Muscle layer of colon (tissue), 2 donors: Measurements from ENCODE around the gene ABCB4.

Experiments
- H3K27ac ChIP-seq: one replicate; pipeline ENCODE4 v1.7.0; 2013; ENCODE audit warnings: low read depth, mild to moderate bottlenecking, low read length, moderate library complexity
- H3K27me3 ChIP-seq, 2 donors: one replicate each; pipeline ENCODE4 v1.7.0; 2013; ENCODE audit warnings: low read length in 2 of 2, mild to moderate bottlenecking in 2 of 2; ENCODE audit not compliant: insufficient read depth in 2 of 2, control insufficient read depth in 1 of 2
- H3K36me3 ChIP-seq: one replicate; pipeline ENCODE4 v1.7.0; 2013; ENCODE audit warnings: mild to moderate bottlenecking, low read length; ENCODE audit not compliant: insufficient read depth
- H3K4me1 ChIP-seq: one replicate; pipeline ENCODE4 v1.7.0; 2013; ENCODE audit warnings: mild to moderate bottlenecking, low read length; ENCODE audit not compliant: insufficient read depth
- H3K4me3 ChIP-seq, 2 donors: one replicate each; pipeline ENCODE4 v1.7.0; 2013; ENCODE audit warnings: low read length in 2 of 2, low read depth in 1 of 2, mild to moderate bottlenecking in 1 of 2, moderate library complexity in 1 of 2
- H3K9ac ChIP-seq: one replicate; pipeline ENCODE4 v1.7.0; 2013; ENCODE audit warnings: low read length
- H3K9me3 ChIP-seq: one replicate; pipeline ENCODE4 v1.7.0; 2013; ENCODE audit warnings: mild to moderate bottlenecking, low read length
- donor health status: abdominal sarcoma.
- donor health status: Adenocarcinoma of cecum.

Gene ABCB4

GRCh38 chr7:87475359-87476178, at the start of gene ABCB4:
ABCB4 (minus strand) TSS chr7:87475680; CDS start chr7:87475465, 215 bp downstream.
- no peak within 1 kb of the TSS for H3K27ac ChIP-seq
- no peaks in the 10 kb centered on the region for H3K27me3 ChIP-seq
- no peaks in the 10 kb centered on the region for H3K9me3 ChIP-seq
- peaks cover 15% of the 10 kb centered on the region for H3K4me1 ChIP-seq
- peak within 1 kb of the TSS; percentile 30 to 48 for H3K4me3 ChIP-seq
- no peaks in the 10 kb centered on the region for H3K36me3 ChIP-seq
- H3K9ac ChIP-seq: no peak within 1 kb of the TSS

GRCh38 chr7:87518735-87519134, 43.3 kb upstream of the ABCB4 start:
- Histone ChIP-seq H3K36me3 (no peaks in the 10 kb centered on the region), H3K27me3 (no peaks in the 10 kb centered on the region), H3K4me3 (no peak overlapping the region), H3K4me1 (no peaks in the 10 kb centered on the region), H3K9ac (no peak overlapping the region), H3K9me3 (no peaks in the 10 kb centered on the region), H3K27ac (no peak overlapping the region)

DNA sequence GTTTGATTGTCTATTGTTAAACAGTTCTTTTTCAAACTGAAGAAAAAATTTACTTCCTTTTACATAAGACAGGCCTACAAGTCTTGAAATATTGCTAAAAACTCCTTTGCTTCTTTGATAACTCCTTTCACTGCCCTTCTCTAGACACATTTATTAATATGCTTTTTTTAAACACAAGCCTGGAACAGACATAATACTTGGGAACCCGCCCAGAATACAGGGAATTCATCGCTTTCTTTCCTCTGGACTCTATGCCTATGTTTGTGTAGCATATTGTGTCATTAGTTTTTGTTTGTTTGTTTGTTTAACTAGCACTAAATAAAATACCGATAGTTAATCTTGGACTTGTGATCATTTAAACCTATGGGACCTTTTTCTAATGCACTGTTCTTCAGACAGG, 42.4 kb upstream of the ABCB4 start:
- H3K4me1 ChIP-seq: no peaks in the 10 kb centered on the region
- H3K9me3 ChIP-seq: no peaks in the 10 kb centered on the region
- H3K27ac ChIP-seq: no peak overlapping the region
- H3K36me3 ChIP-seq: no peaks in the 10 kb centered on the region
- H3K9ac ChIP-seq: no peak overlapping the region
- no peaks in the 10 kb centered on the region for H3K27me3 ChIP-seq
- no peak overlapping the region for H3K4me3 ChIP-seq

DNA sequence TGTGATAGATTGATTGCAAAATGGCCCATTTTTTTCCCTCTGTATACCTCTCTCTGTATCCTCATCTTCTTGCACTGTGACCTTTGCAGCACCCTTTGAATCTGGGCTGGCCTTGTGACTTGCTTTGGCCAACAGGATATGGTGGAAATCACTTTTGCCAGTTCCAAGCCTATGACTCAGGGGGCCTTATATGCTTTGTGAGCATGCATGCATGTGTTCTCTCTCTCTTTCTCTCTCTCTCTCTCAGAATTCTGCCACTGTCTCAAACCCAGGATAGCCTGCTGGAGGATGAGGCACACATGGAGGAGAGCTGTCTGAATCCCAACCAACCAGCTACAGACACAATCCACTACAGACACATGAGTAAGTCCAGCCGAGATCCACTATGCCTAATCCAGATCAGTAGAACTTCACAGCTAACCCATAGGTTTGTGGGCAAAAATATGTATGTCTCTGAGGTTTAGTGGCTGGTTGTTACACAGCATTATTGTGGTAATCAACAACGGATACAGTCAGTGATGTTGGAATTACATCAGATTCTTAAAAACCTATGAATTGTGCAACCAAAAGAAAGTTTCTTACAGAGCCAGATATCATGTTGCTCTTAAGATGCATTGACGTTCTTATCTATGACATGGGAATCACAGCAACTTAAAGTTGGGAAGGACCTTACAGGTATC, 41.8 kb upstream of the ABCB4 start:
- Histone ChIP-seq H3K36me3 (no peaks in the 10 kb centered on the region), H3K9me3 (no peaks in the 10 kb centered on the region), H3K27ac (no peak overlapping the region), H3K4me1 (no peaks in the 10 kb centered on the region), H3K27me3 (no peaks in the 10 kb centered on the region), H3K4me3 (no peak overlapping the region), H3K9ac (no peak overlapping the region)

- no peaks in the 10 kb centered on the region for H3K27me3 ChIP-seq
- H3K27ac ChIP-seq: no peak overlapping the region
- H3K4me3 ChIP-seq: no peak overlapping the region
Measured at GRCh38 chr7:87513735-87514335, 38.4 kb upstream of the ABCB4 start.

DNA sequence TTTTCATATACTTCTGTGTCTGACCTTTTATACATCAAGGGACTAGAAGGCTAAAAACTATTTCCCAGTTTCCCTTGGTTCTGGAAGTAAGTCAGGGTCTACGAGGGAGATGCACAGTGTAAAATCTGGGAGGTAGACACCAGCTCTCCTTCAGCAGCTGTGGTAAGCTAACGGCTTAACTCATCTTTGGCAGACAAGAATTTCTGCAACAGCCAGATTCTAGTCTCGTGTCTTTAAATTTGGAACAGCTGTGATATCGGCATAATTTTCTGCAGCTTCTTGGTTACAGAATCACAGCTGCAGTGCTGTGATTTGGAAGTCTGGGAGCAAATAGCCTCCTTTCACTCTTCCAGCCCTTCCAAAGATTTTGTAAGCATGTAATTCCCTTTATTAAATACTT, 37.4 kb upstream of the ABCB4 start:
- no peaks in the 10 kb centered on the region for H3K9me3 ChIP-seq
- no peaks in the 10 kb centered on the region for H3K4me1 ChIP-seq
- no peak overlapping the region for H3K4me3 ChIP-seq
- no peaks in the 10 kb centered on the region for H3K27me3 ChIP-seq
- H3K27ac ChIP-seq: no peak overlapping the region
- H3K9ac ChIP-seq: no peak overlapping the region
- H3K36me3 ChIP-seq: no peaks in the 10 kb centered on the region

More at GRCh38 chr7:87513735-87514335, 38.4 kb upstream of the ABCB4 start:
- no peaks in the 10 kb centered on the region for H3K4me1 ChIP-seq
- H3K9me3 ChIP-seq: no peaks in the 10 kb centered on the region
- no peak overlapping the region for H3K9ac ChIP-seq
- H3K36me3 ChIP-seq: no peaks in the 10 kb centered on the region

GRCh38 chr7:87511510-87511909, 36.0 kb upstream of the ABCB4 start:
- Histone ChIP-seq H3K4me3 (no peak overlapping the region), H3K36me3 (no peaks in the 10 kb centered on the region), H3K27ac (no peak overlapping the region), H3K4me1 (no peaks in the 10 kb centered on the region), H3K9ac (no peak overlapping the region), H3K27me3 (no peaks in the 10 kb centered on the region), H3K9me3 (no peaks in the 10 kb centered on the region)

DNA sequence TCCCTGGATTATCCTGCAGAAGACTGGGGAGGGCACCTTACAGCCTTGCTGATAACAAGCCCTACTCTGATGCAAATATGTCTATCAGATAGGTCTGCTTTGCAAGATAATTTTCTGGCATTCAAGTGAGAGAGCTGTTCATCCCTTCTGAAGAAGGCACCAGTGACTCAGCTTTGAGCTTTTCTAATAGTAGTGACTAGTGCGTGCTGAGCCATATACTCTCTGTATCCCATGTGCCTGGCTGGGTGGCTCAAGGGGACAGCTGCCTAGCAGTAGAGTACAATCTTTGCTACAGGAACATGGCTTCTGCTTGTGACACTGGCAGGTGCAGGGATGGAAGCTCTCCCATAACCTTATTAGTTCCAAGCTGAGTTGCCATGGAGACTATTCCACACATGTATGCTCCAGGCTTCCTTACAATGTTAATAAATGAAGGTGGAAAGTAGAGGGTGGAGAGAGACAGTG, 35.0 kb upstream of the ABCB4 start:
- H3K27ac ChIP-seq: no peak overlapping the region
- H3K36me3 ChIP-seq: no peaks in the 10 kb centered on the region

GRCh38 chr7:87507446-87507845, 32.0 kb upstream of the ABCB4 start:
- Histone ChIP-seq H3K9ac (no peak overlapping the region), H3K27me3 (no peaks in the 10 kb centered on the region), H3K36me3 (no peaks in the 10 kb centered on the region), H3K4me1 (no peaks in the 10 kb centered on the region), H3K4me3 (no peak overlapping the region), H3K9me3 (no peaks in the 10 kb centered on the region), H3K27ac (no peak overlapping the region)

More for the DNA sequence above, 35.0 kb upstream of the ABCB4 start:
- no peaks in the 10 kb centered on the region for H3K9me3 ChIP-seq
- no peak overlapping the region for H3K9ac ChIP-seq
- no peak overlapping the region for H3K4me3 ChIP-seq
- H3K27me3 ChIP-seq: no peaks in the 10 kb centered on the region
- H3K4me1 ChIP-seq: no peaks in the 10 kb centered on the region

DNA sequence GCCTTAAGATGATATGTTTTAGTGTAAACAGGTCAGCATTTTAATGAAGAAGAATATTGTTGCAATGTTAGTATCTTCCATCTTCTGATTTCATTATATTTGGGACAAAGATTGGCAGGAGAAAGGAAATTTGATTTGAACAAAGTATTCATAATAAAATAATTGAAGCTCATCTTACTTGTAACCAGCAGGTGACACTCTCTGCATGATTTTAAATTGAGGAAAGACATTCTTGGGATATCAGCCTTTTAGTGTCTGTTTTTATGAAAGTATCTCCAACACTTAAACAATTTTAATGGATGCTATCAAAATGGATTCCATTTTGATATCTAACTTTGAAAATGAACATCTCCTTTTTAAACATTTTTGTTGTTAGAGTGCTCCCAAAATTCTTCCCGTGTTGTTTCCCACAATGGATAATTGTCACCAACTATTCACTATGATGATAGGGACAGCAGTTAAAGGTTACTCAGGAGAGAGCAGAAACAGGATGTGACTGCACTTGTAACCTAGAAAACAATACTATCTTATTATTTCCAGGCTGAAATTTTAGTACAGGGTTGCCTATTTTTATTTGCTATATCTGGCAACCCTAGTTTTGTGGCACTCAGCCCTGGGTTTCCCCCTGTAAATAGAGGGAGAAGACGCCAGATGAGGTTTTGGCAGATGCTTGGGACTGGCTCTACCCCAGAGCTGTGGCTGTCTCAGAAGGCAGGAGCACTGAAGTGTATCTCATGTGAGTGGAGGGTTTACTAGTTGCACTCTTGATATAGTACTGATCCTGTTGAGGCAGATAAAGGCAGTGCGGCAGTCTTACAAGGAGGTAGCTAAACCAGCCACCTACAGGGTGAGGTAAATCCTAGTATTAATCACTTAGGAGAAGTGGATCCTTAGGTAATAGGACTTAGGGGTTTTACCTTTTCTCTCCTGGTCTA, 31.0 kb upstream of the ABCB4 start:
- Histone ChIP-seq H3K9ac (no peak overlapping the region), H3K27ac (no peak overlapping the region), H3K4me1 (no peaks in the 10 kb centered on the region), H3K4me3 (no peak overlapping the region), H3K9me3 (no peaks in the 10 kb centered on the region), H3K36me3 (no peaks in the 10 kb centered on the region), H3K27me3 (no peaks in the 10 kb centered on the region)
